HepG2 (cell line): ENCODE measurements around the gene B3GAT3. TPM values are rescaled to one million over a fixed set of nuclear protein-coding genes. Genes with fewer than 3 reads are reported as not detected.

Source experiments
- CTCF ChIP-seq: sonication (generic); formaldehyde crosslinking; IDR thresholded peaks from 2 replicates; pipeline ENCODE4 v1.5.0; 2020; ENCODE audit warnings: mild to moderate bottlenecking, missing genetic modification reagents, moderate library complexity
- KDM3A ChIP-seq: IDR thresholded peaks from 2 replicates; pipeline ENCODE4 v1.6.1; 2018; ENCODE audit warnings: low read depth, missing compliant biosample characterization
- NR1H2 ChIP-seq: sonication (generic); formaldehyde crosslinking; IDR thresholded peaks from 2 replicates; pipeline ENCODE4 v1.8.1; 2022; ENCODE audit warnings: low read depth, missing genetic modification reagents, borderline replicate concordance
- PHB2 ChIP-seq: fragments of 450-650 bp; IDR thresholded peaks from 2 replicates; pipeline ENCODE4 v1.6.1; 2018; ENCODE audit not compliant: partially characterized antibody
- ZNF432 ChIP-seq: sonication (generic); formaldehyde crosslinking; IDR thresholded peaks from 2 replicates; pipeline ENCODE4 v1.5.0; 2020; ENCODE audit warnings: missing genetic modification reagents, mild to moderate bottlenecking, borderline replicate concordance
- ZNF496 ChIP-seq: sonication (generic); formaldehyde crosslinking; IDR thresholded peaks from 2 replicates; pipeline ENCODE4 v1.8.1; 2023; ENCODE audit warnings: mild to moderate bottlenecking, moderate library complexity, missing genetic modification reagents; ENCODE audit not compliant: insufficient replicate concordance
- ZNF513 ChIP-seq: sonication (generic); formaldehyde crosslinking; conservative IDR thresholded peaks from 2 replicates; pipeline ENCODE4 v1.5.0; 2020; ENCODE audit warnings: missing genetic modification reagents
- ZNF883 ChIP-seq: sonication (generic); formaldehyde crosslinking; IDR thresholded peaks from 2 replicates; pipeline ENCODE4 v1.5.1; 2020; ENCODE audit warnings: mild to moderate bottlenecking, missing genetic modification reagents; ENCODE audit errors: not compliant biosample characterization
- polyA plus RNA-seq, 8 experiments: library from polyadenylated mRNA; depleted of rRNA in 3 of 8; stranded (reverse) in 7 of 8; unstranded in 1 of 8; fragments of >200 nt; fragmentation: Illumina TruSeq in 4 of 8; extraction: Trizol in 4 of 8; gene quantifications; 2 replicates each; pipeline versions ENCODE4 v1.2.1 to v1.2.3, GENCODE V29; 2011 to 2016; ENCODE audit warnings: low read depth in 4 of 8, missing spikeins in 1 of 8, mixed read lengths in 1 of 8; ENCODE audit not compliant: insufficient read depth in 1 of 8
- total RNA-seq, 5 experiments: library from RNA; depleted of rRNA; stranded (reverse); fragments of >200 nt; fragmentation: Illumina TruSeq; extraction: Trizol; gene quantifications; 2 replicates each; pipeline ENCODE4 v1.2.3, GENCODE V29; 2016; ENCODE audit warnings: low read depth in 1 of 5
- TF ChIP-seq, protein P1 (sequence below): sonication (generic); formaldehyde crosslinking; IDR thresholded peaks from 2 replicates; pipeline ENCODE4 v1.5.0; 2020; ENCODE audit warnings: mild to moderate bottlenecking, missing genetic modification reagents, borderline replicate concordance
- TF ChIP-seq, protein P2 (sequence below): sonication (generic); formaldehyde crosslinking; IDR thresholded peaks from 2 replicates; pipeline ENCODE4 v1.9.0; 2021; ENCODE audit warnings: missing genetic modification reagents, borderline replicate concordance
- TF ChIP-seq, protein P3 (sequence below): sonication (generic); formaldehyde crosslinking; IDR thresholded peaks from 2 replicates; pipeline ENCODE4 v1.8.1; 2022; ENCODE audit warnings: mild to moderate bottlenecking, missing genetic modification reagents

The B3GAT3 gene
- total and polyA plus RNA-seq, 2 of the 13 experiments (the other 11 are each of a cell fraction or from before 2014, with no cell fraction given): 21.3 to 26.1 TPM

DNA sequence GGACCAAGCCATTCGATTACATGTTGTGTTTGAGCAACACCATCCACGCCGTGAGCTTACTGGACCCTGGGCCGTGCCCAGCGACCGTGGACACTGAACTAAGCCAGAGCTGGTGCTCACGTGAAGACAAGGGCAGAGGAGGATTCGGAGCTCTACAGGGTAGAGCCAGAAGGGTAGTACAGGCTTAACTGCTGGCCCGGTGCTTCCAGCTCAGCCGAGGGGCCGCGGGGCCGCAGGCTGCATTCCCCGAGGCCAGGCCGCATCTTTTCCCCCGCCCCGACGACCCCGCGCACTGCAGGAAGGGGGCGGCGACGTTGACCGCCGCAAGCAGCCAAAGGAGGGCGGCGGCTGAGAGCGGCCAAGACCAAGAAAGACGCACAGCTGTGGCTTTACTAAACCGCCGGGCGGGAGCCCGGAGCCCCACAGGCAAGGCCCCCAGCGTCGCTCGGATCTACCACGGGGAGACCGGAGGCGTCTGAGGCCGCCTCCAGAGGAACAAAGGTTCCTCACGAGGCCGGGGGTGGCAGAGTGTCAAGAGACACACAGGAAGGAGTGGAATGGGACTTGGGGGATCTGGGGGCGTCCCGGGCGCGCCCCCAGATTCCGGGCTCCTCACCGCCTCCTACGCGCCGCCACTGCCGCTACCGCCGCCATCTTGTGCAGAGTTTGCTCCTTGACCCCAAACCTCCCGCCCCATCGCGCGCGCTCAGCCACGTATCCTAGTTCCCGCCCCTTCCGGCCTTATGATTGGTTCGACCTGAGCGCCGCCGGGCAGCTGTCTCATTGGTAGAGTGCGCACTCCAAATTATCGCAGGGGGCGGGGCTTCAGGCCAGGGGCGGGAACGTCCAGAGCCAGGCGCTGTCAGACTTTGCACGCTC is 24.4 kb upstream of the B3GAT3 start, which contains the start of gene GANAB (continued):
- no peak for TF ChIP-seq ZNF432 (CRISPR knock-in tag)
- no peak for TF ChIP-seq ZNF513 (CRISPR knock-in tag)
- TF ChIP-seq, protein P1, sequence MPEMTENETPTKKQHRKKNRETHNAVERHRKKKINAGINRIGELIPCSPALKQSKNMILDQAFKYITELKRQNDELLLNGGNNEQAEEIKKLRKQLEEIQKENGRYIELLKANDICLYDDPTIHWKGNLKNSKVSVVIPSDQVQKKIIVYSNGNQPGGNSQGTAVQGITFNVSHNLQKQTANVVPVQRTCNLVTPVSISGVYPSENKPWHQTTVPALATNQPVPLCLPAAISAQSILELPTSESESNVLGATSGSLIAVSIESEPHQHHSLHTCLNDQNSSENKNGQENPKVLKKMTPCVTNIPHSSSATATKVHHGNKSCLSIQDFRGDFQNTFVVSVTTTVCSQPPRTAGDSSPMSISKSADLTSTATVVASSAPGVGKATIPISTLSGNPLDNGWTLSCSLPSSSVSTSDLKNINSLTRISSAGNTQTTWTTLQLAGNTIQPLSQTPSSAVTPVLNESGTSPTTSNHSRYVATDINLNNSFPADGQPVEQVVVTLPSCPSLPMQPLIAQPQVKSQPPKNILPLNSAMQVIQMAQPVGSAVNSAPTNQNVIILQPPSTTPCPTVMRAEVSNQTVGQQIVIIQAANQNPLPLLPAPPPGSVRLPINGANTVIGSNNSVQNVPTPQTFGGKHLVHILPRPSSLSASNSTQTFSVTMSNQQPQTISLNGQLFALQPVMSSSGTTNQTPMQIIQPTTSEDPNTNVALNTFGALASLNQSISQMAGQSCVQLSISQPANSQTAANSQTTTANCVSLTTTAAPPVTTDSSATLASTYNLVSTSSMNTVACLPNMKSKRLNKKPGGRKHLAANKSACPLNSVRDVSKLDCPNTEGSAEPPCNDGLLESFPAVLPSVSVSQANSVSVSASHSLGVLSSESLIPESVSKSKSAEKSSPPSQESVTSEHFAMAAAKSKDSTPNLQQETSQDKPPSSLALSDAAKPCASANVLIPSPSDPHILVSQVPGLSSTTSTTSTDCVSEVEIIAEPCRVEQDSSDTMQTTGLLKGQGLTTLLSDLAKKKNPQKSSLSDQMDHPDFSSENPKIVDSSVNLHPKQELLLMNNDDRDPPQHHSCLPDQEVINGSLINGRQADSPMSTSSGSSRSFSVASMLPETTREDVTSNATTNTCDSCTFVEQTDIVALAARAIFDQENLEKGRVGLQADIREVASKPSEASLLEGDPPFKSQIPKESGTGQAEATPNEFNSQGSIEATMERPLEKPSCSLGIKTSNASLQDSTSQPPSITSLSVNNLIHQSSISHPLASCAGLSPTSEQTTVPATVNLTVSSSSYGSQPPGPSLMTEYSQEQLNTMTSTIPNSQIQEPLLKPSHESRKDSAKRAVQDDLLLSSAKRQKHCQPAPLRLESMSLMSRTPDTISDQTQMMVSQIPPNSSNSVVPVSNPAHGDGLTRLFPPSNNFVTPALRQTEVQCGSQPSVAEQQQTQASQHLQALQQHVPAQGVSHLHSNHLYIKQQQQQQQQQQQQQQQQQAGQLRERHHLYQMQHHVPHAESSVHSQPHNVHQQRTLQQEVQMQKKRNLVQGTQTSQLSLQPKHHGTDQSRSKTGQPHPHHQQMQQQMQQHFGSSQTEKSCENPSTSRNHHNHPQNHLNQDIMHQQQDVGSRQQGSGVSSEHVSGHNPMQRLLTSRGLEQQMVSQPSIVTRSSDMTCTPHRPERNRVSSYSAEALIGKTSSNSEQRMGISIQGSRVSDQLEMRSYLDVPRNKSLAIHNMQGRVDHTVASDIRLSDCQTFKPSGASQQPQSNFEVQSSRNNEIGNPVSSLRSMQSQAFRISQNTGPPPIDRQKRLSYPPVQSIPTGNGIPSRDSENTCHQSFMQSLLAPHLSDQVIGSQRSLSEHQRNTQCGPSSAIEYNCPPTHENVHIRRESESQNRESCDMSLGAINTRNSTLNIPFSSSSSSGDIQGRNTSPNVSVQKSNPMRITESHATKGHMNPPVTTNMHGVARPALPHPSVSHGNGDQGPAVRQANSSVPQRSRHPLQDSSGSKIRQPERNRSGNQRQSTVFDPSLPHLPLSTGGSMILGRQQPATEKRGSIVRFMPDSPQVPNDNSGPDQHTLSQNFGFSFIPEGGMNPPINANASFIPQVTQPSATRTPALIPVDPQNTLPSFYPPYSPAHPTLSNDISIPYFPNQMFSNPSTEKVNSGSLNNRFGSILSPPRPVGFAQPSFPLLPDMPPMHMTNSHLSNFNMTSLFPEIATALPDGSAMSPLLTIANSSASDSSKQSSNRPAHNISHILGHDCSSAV (CRISPR knock-in tag): 0 out of 2 replicates have a peak, but pooled peaks have one; percentile 63
- no peak for TF ChIP-seq PHB2
- TF ChIP-seq NR1H2 (CRISPR knock-in tag): no peak
- TF ChIP-seq CTCF: no peak
- TF ChIP-seq, protein P2, sequence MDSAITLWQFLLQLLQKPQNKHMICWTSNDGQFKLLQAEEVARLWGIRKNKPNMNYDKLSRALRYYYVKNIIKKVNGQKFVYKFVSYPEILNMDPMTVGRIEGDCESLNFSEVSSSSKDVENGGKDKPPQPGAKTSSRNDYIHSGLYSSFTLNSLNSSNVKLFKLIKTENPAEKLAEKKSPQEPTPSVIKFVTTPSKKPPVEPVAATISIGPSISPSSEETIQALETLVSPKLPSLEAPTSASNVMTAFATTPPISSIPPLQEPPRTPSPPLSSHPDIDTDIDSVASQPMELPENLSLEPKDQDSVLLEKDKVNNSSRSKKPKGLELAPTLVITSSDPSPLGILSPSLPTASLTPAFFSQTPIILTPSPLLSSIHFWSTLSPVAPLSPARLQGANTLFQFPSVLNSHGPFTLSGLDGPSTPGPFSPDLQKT (CRISPR knock-in tag): no peak
- no peak for TF ChIP-seq ZNF496 (CRISPR knock-in tag)
- no peak; the same call in 1 of the 2 replicates for TF ChIP-seq KDM3A (CRISPR knock-in tag)
- TF ChIP-seq, protein P3, sequence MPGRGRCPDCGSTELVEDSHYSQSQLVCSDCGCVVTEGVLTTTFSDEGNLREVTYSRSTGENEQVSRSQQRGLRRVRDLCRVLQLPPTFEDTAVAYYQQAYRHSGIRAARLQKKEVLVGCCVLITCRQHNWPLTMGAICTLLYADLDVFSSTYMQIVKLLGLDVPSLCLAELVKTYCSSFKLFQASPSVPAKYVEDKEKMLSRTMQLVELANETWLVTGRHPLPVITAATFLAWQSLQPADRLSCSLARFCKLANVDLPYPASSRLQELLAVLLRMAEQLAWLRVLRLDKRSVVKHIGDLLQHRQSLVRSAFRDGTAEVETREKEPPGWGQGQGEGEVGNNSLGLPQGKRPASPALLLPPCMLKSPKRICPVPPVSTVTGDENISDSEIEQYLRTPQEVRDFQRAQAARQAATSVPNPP (CRISPR knock-in tag): 0 out of 2 replicates have a peak, but pooled peaks have one; percentile 44
- TF ChIP-seq ZNF883 (CRISPR knock-in tag): peak; percentile 5
